Aorta (tissue), 5 donors: ENCODE measurements around the gene ITCH. TPM values are rescaled to one million over a fixed set of nuclear protein-coding genes. Genes with fewer than 3 reads are reported as not detected.
"Not testable (repeated sequence)": the region's sequence is repeated elsewhere in the genome, so short reads cannot be mapped to it uniquely, and the experiment has no call there.

ENCODE experiments used
- ATAC-seq: fragments of 200-7000 bp; cut with Tn5 transposase; one replicate; pipeline ENCODE4 v1.9.1; 2022; ENCODE audit warnings: moderate library complexity; ENCODE audit not compliant: low FRiP score
- DNase-seq, 2 donors: peaks; one replicate each; pipeline ENCODE4 v3.0.0-alpha.2; 2020
- H3K27ac ChIP-seq, 2 donors: one replicate each; pipeline ENCODE4 v1.5.1; 2013; ENCODE audit warnings: low read length in 2 of 2, mild to moderate bottlenecking in 2 of 2, moderate library complexity in 2 of 2, control low read depth in 1 of 2, inconsistent platforms in 1 of 2, low read depth in 1 of 2
- H3K27me3 ChIP-seq, 2 donors: one replicate each; pipeline ENCODE4 v1.6.1; 2013; ENCODE audit warnings: control low read depth in 1 of 2, low read length in 1 of 2, mild to moderate bottlenecking in 1 of 2, moderate library complexity in 1 of 2; ENCODE audit not compliant: insufficient read depth in 2 of 2, control insufficient read depth in 1 of 2
- H3K36me3 ChIP-seq, 2 donors: one replicate each; pipeline ENCODE4 v1.6.1; 2013; ENCODE audit warnings: control low read depth in 1 of 2, low read length in 1 of 2, mild to moderate bottlenecking in 1 of 2; ENCODE audit not compliant: insufficient read depth in 2 of 2, control insufficient read depth in 1 of 2
- H3K4me1 ChIP-seq, 2 donors: one replicate each; pipeline ENCODE4 v1.6.1; 2013; ENCODE audit warnings: low read length in 2 of 2, control low read depth in 1 of 2, mild to moderate bottlenecking in 1 of 2, moderate library complexity in 1 of 2; ENCODE audit not compliant: insufficient read depth in 2 of 2, control insufficient read depth in 1 of 2
- H3K4me3 ChIP-seq, 2 donors: one replicate each; pipeline ENCODE4 v1.5.1; 2013; ENCODE audit warnings: low read length in 2 of 2, control low read depth in 1 of 2, mild to moderate bottlenecking in 1 of 2
- H3K9me3 ChIP-seq: one replicate; pipeline ENCODE4 v1.6.1; 2013; ENCODE audit warnings: mild to moderate bottlenecking, low read length; ENCODE audit not compliant: control insufficient read depth
- WGBS, 2 donors: extraction: QIAGEN DNeasy Blood & Tissue Kit; methylation state at CpG; one replicate each; pipeline ENCODE4 v1.1.7; 2013; 5-methylcytosine and 5-hydroxymethylcytosine counted together
- intact Hi-C, 2 donors: fragments of 100-400 bp; cut with DNase I; formaldehyde crosslinking; loops; one replicate each; pipeline versions ENCODE4 v1.14.2 to v1.15.0; 2022
- polyA plus RNA-seq, 2 donors: library from polyadenylated mRNA; stranded (reverse); fragments of 200-250 nt; gene quantifications; one replicate each; pipeline ENCODE4 v1.2.3, GENCODE V29; 2013
- total RNA-seq, 2 donors: library from RNA; stranded (reverse); fragmentation: NEBNext Ultra II Directional; extraction: Animal tissue kit (Norgen Biotek cat#: 25700); gene quantifications; one replicate each; pipeline ENCODE4 v1.2.1, GENCODE V29; 2021
- donor health status: healthy with polysubstance abuse.
- donor health status: Bipolar disorder and iron deficiency.
- donor health status: DM: no; HTN: no; CAD: no.
- donor health status: DM: no; HTN: no; CAD: no.
- donor health status: DM: yes; HTN: yes; CAD: no.

Gene ITCH
- total and polyA plus RNA-seq, 4 donors, result 11.7 to 66.2 (median 36.8) TPM

GRCh38 chr20:34353467-34353866, 9.6 kb upstream of the ITCH start:
- H3K9me3 ChIP-seq, H3K4me1 ChIP-seq, H3K36me3 ChIP-seq, ATAC-seq, intact Hi-C loops, H3K27me3 ChIP-seq, H3K4me3 ChIP-seq, DNase-seq, H3K27ac ChIP-seq: not testable (repeated sequence)
- WGBS, 2 donors, result 87 to 88% methylated on average over 6 of the region's 6 CpGs

GRCh38 chr20:34355427-34355826, 7.6 kb upstream of the ITCH start:
- Histone ChIP-seq H3K27ac (no peak overlapping the region), H3K9me3 (no peaks in the 10 kb centered on the region), H3K36me3 (no peaks in the 10 kb centered on the region), H3K4me3 (no peak overlapping the region), H3K4me1 (no peaks in the 10 kb centered on the region), H3K27me3 (no peaks in the 10 kb centered on the region)
- intact Hi-C loops, result no loop called here
- 78 to 80% methylated on average over 2 of the region's 2 CpGs for WGBS, 2 donors
- ATAC-seq (no peak), DNase-seq (no peak)

GRCh38 chr20:34359729-34360128, 3.3 kb upstream of the ITCH start:
- H3K27me3 ChIP-seq, H3K4me3 ChIP-seq, H3K36me3 ChIP-seq, intact Hi-C loops, ATAC-seq, DNase-seq, H3K9me3 ChIP-seq, H3K4me1 ChIP-seq, H3K27ac ChIP-seq: not testable (repeated sequence)
- 92 to 95% methylated on average over 9 of the region's 9 CpGs for WGBS, 2 donors

- ATAC-seq, result no peak
- H3K4me3 ChIP-seq, result no peak overlapping the region
- no peaks in the 10 kb centered on the region for H3K9me3 ChIP-seq
- peaks cover 0 to 10% of the 10 kb centered on the region in 2 donors for H3K4me1 ChIP-seq
- H3K36me3 ChIP-seq, result no peaks in the 10 kb centered on the region
- WGBS, 2 donors, result 71 to 76% methylated on average over 8 of the region's 8 CpGs
- intact Hi-C loops, result no loop called here
- no peak for DNase-seq
- no peak overlapping the region for H3K27ac ChIP-seq
- no peaks in the 10 kb centered on the region for H3K27me3 ChIP-seq
These were observed 491 bp upstream of the ITCH start for GRCh38 chr20:34362502-34363061.

GRCh38 chr20:34363465-34364222, 571 bp downstream of the ITCH start:
- H3K27me3 ChIP-seq, result no peaks in the 10 kb centered on the region
- peak overlapping the region; percentile 34 to 93 for H3K27ac ChIP-seq
- peak in 1 of 2 donors; percentile 77 for DNase-seq
- intact Hi-C loops, result no loop called here
- peak; percentile 84 for ATAC-seq
- peak overlapping the region; percentile 94 to 97 for H3K4me3 ChIP-seq
- no peaks in the 10 kb centered on the region for H3K36me3 ChIP-seq
- WGBS, 2 donors, result 0 to 1% methylated on average over 43 to 70 of the region's 70 CpGs
- peaks cover 0 to 10% of the 10 kb centered on the region in 2 donors for H3K4me1 ChIP-seq
- H3K9me3 ChIP-seq, result no peaks in the 10 kb centered on the region

GRCh38 chr20:34364223-34364506, 1.1 kb downstream of the ITCH start:
- Histone ChIP-seq H3K4me3 (peak overlapping the region; percentile 94 to 97), H3K9me3 (no peaks in the 10 kb centered on the region), H3K4me1 (peaks cover 0 to 10% of the 10 kb centered on the region in 2 donors), H3K27me3 (no peaks in the 10 kb centered on the region), H3K27ac (no peak overlapping the region), H3K36me3 (no peaks in the 10 kb centered on the region)
- 21 to 26% methylated on average over 4 of the region's 4 CpGs for WGBS, 2 donors
- intact Hi-C loops, result no loop called here
- DNase-seq (no peak), ATAC-seq (no peak)

- Histone ChIP-seq H3K36me3 (peaks cover 0 to 6% of the 10 kb centered on the region in 2 donors), H3K27ac (no peak overlapping the region), H3K27me3 (no peaks in the 10 kb centered on the region), H3K4me1 (peaks cover 0 to 10% of the 10 kb centered on the region in 2 donors), H3K9me3 (no peaks in the 10 kb centered on the region), H3K4me3 (no peak overlapping the region)
- intact Hi-C loops, result no loop called here
- 74 to 80% methylated on average over 3 of the region's 3 CpGs for WGBS, 2 donors
- no peak for ATAC-seq
- no peak for DNase-seq
These were observed 2.7 kb downstream of the ITCH start for GRCh38 chr20:34365765-34366213.

- Histone ChIP-seq H3K4me1 (peaks cover 0 to 10% of the 10 kb centered on the region in 2 donors), H3K4me3 (no peak overlapping the region), H3K9me3 (no peaks in the 10 kb centered on the region), H3K27ac (no peak overlapping the region), H3K36me3 (peaks cover 0 to 6% of the 10 kb centered on the region in 2 donors), H3K27me3 (no peaks in the 10 kb centered on the region)
- ATAC-seq, result no peak
- no peak for DNase-seq
- intact Hi-C loops, result no loop called here
- WGBS, 2 donors, result 16 to 25% methylated on average over 5 of the region's 5 CpGs
These were observed 4.1 kb downstream of the ITCH start for GRCh38 chr20:34367155-34367554.

GRCh38 chr20:34367911-34368310, 4.8 kb downstream of the ITCH start:
- H3K27me3 ChIP-seq, H3K4me1 ChIP-seq, H3K27ac ChIP-seq, H3K36me3 ChIP-seq, intact Hi-C loops, DNase-seq, ATAC-seq, H3K4me3 ChIP-seq, H3K9me3 ChIP-seq: not testable (repeated sequence)
- WGBS, 2 donors, result 83 to 87% methylated on average over 9 of the region's 9 CpGs
